HG03378 (cell line): Measurements from ENCODE around the gene DAD1.
"Not testable (repeated sequence)": the region's sequence is repeated elsewhere in the genome, so short reads cannot be mapped to it uniquely, and the experiment has no call there.

ENCODE experiments used
- ATAC-seq: cut with Tn5 transposase; IDR thresholded peaks from one replicate; pipeline ENCODE4 v1.9.1; 2021; ENCODE audit warnings: mild to moderate bottlenecking, moderate library complexity; ENCODE audit not compliant: unreplicated experiment

The DAD1 gene

GRCh38 chr14:22589096-22589839 lies at the start of gene DAD1:
DAD1 (minus strand) TSS chr14:22589224; CDS start chr14:22589157, 67 bp downstream.
- ATAC-seq: peak; percentile 92

- ATAC-seq: not testable (repeated sequence)
These were observed 47.0 kb upstream of the DAD1 start for GRCh38 chr14:22635980-22636379.

GRCh38 chr14:22634233-22634900 lies 45.3 kb upstream of the DAD1 start:
- no peak for ATAC-seq

- no peak for ATAC-seq
These were observed 41.5 kb upstream of the DAD1 start for GRCh38 chr14:22630486-22630885.

DNA sequence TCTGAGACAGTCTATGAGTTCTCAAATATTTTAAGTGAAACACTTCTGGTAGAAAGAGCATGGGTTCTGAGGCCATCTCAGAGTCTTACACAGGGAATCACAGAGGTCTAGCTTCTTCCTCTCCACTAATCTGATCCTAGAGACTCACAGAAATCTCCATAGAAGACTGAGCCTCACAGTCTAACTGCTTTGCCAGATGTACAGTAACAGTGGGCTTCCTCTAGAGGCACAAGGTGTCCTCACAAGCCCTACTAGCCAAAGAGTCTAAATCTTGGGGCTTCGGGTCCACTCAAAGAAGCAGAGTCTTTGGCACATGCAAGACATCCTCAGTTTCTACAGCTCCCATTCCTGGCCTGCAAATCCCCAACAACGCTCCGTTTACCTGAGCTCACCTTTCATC lies 41.0 kb upstream of the DAD1 start:
- no peak for ATAC-seq

DNA sequence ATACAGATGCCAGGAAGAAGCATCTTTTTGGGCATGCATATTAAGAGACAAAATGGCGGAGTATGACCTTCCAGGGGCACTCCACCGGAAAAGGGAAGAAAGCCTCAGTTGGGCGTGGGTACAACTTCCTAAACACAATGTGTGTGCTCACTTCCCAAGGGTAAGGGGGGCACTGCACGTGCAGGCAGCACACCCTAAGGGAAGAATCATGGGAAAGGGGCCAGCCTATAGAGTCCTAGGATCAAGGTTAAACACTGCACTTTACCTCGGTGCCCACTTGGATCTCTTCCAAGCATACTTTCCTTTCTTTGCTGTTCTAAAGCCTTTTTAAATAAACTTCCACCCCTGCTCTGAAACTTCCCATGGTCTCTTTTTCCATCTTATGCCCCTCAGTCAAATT lies 40.3 kb upstream of the DAD1 start:
- no peak for ATAC-seq

DNA sequence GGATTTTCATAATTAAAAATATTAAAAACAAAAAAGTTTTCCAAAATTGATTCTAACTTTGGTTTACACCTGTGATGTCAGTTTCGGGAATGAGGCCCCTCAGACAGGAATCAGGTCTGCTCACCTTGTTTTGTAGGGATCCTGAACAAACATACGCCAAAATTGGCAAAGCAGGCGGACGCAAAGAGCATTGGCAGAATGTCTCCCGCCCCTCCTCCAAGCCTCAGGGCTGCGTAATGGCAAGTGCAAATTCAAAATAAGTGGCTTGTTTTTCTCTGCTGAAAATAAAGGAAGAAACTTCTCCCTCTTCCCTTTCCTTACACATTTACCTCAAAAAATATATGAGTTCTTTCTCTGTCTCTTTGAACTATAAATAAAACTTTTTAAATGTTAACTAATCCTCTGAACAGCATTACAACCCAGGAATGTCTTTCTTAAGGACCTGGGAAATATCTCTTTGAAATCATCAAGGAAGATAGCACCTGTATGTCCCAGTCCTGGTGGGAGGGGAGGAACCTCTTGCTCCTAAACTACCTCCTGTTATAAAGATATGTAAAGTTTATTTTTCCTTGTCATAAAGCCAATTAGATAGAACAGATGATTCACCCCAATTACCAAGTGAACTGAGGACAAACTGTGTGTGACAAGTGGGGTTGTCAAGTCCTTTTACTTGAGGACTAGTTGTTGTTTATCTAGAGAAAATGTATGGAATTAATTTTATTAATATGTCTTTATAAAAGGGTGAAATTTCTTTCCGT lies 38.7 kb upstream of the DAD1 start:
- ATAC-seq: no peak

GRCh38 chr14:22626590-22626989 lies 37.6 kb upstream of the DAD1 start:
- no peak for ATAC-seq

DNA sequence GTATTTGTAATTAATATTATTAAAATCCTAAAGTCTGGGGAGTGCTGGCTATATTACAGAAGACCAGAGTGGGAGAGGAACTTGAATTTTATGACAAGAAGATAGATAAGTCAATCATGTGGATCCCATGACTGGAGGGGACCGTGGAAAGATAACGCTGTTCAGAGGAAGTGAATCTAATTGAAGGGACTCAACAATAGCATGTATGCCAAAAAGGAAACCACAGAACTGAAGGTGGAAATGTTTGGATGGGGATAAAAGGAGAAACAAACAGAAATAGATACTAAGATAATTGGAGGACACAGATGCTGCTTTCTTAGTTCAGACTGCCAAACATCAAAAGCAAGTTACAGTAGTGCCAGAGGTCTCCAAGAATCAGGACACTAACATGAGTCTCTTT lies 34.0 kb upstream of the DAD1 start:
- ATAC-seq: no peak

DNA sequence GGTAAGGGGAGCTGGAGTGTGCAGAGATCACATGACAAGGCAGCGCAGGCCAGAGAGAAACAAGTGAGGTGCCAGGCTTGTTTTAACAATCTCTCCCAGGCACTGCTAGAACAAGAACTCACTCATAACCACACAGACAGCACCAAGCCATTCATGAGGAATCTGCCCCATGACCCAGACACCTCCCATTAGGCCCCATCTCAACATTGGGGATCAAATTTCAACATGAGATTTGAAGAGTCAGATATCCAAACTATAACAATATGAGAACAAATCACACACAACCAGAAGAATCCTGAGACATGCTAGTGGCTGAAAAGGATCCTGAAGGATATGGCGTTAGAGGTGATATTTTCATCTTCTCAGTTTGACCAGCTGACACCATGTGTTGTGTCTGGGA lies 33.2 kb upstream of the DAD1 start:
- no peak for ATAC-seq

- ATAC-seq: not testable (repeated sequence)
These were observed 26.7 kb upstream of the DAD1 start for GRCh38 chr14:22615765-22616164.

GRCh38 chr14:22614240-22614799 lies 25.3 kb upstream of the DAD1 start:
- ATAC-seq: peak; percentile 46

DNA sequence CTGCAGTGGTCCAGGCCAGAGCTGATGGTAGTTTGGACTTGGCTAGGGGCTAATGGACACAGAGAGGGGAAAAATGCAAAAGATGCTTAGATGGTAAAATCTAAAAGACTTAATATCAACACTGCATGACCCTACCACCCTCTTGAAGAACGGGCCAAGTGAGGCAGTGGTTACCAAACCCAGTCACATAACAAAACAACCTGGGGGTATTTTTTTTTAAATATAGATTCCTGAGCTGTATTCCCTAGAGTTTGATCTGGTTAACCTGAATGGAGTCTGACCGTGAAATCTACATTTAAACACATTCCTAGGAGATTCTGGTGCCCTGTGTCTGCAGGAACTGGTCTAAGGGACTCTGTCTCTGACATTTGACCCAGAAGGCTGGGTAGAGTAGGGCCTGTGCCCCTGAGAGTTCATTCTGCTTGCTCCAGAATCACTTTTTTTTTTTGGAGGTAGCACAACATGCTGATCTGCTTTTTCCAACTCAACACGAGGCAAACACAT lies 24.8 kb upstream of the DAD1 start:
- ATAC-seq: no peak

- no peak for ATAC-seq
These were observed 24.2 kb upstream of the DAD1 start for GRCh38 chr14:22613106-22613695.

GRCh38 chr14:22610931-22611330 lies 21.9 kb upstream of the DAD1 start:
- no peak for ATAC-seq

DNA sequence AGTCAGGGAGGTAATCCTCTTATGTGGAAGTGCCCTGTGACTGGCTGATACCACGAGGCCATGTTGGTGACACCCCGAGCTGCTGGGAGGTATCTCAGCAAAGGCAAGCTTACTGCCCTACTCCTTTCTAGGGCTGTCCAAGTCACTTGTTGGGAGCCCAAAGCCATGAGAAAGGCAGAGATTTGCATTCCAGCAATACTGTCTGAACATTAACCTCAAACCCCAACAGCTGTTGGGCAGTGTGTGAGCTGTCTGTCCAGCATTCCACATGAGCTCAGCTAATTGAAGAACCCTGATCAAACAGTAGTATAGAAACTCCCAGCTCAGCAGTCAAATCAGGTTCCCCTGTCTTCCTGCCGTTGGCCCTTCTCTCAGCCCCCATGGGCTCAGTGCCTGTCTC lies 18.3 kb upstream of the DAD1 start:
- ATAC-seq: no peak

- no peak for ATAC-seq
These were observed 17.4 kb upstream of the DAD1 start for GRCh38 chr14:22606380-22606779.

- ATAC-seq: no peak
These were observed 13.8 kb upstream of the DAD1 start for GRCh38 chr14:22602862-22603261.

- ATAC-seq: no peak
These were observed 13.0 kb upstream of the DAD1 start for GRCh38 chr14:22601996-22602395.

DNA sequence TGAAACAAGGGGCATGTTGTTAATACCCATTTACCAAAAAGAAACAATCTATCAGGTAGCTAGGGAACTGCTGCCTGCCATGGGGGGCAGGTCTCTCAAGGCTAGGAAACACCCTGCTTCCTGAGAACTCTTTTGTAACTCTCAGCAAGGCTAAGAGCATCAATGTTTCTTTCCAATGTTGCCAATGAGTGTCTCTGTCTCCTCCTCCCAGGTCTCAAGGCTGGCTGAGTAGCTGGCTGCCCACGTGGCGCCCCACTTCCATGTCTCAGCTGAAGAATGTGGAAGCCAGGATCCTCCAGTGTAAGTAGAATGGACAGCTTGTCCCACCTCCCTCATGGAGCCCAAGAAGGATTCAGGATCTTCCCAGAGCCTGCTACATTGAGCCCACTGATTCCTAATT lies 12.4 kb upstream of the DAD1 start:
- no peak for ATAC-seq

DNA sequence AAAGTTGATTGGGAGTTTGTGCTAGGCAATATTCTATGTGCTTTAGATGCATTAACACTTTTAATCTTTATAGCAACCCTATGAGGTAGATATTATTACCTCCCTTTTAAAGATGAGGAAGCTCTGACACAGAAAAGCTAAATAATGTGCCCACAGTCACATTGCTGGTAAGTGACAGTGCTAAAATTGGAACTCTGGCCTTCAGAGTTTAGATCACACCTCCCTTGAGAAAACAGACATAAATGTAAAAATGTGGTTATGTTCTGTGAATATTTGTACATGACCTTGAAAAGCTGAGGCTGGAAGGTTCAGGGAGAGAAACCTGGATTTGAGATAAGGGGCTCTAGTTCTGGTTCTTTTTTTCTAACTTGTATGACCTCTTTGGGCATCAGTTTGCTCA lies 11.0 kb upstream of the DAD1 start:
- no peak for ATAC-seq
